ENCODE results near the gene STRAP. TPM values are rescaled to one million over a fixed set of nuclear protein-coding genes. Genes with fewer than 3 reads are reported as not detected.

STRAP gene
- total and polyA plus RNA-seq, 2 donors (not counting 1 experiment from before 2014, with no cell fraction given), result 44.4 to 49.0 TPM

DNA sequence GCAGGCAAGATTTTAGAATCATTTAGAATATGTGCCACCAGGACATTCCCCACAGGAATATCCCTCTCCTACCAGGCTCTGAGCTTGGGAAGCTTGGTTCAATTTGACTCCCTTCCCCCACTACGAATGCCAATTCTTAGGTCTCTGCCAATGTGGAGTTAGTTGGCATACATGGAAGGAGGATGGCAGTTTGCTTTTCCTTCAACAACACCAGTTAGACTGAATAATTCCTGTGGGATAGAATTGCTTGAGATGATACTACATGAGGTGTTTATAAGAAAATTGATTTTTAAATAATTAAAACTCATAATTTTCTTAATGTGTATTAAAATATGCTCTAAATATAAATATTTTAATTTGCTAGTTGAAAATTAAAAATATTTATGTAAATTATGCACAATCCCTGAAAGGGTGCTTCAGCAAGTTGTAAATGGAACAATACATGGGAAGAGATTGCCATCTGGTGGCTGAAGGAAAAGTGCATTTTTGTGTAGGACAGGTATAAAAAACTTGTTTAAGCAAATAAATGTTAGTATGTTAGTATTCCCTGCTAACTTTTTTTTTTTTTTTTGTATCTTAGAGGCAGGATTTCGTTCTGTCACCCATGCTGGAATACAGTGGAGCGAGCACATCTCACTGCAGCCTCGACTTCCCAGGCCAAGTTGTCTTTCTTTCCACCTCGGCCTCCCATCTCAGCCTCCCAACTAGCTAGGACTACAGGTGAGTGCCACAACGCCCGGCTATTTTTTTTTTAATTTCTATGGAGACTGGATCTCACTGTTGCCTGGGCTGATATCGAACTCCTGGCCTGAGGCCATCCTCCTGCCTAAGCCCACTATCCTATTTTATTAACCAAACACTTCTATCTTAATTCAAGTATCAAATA is 25.8 kb upstream of the STRAP start:
- peak; percentile 71 for DNase-seq
- Histone ChIP-seq H3K9ac (ENCODE audit: low read length) (no peak overlapping the region), H3K27ac (ENCODE audit: low read length in 2 of 2) (no peak overlapping the region), H2AFZ (ENCODE audit: insufficient read depth, low read depth, low read length, poor library complexity, severe bottlenecking) (no peak overlapping the region), H3K9me3 (ENCODE audit: control extremely low read depth in 1 of 3, control insufficient read depth in 2 of 3, insufficient read depth in 1 of 3, low read length in 2 of 3) (no peaks in the 10 kb centered on the region), H3K4me1 (ENCODE audit: control insufficient read depth in 2 of 2, insufficient read depth in 2 of 2, low read length in 2 of 2) (no peaks in the 10 kb centered on the region), H3K36me3 (replicated peaks in 1 of 2; ENCODE audit: control extremely low read depth in 1 of 2, control insufficient read depth in 1 of 2, extremely low read depth in 1 of 2, insufficient read depth in 2 of 2, low read length in 1 of 2) (no peaks in the 10 kb centered on the region), H3K79me2 (ENCODE audit: control insufficient read depth, insufficient read depth, low read length) (no peaks in the 10 kb centered on the region), H3K27me3 (replicated peaks in 1 of 4; ENCODE audit: control extremely low read depth in 1 of 4, control insufficient read depth in 3 of 4, insufficient read depth in 4 of 4, low read length in 3 of 4) (no peaks in the 10 kb centered on the region), H3K4me2 (replicated peaks; ENCODE audit: low read depth, low read length, poor library complexity, severe bottlenecking) (no peak overlapping the region), H4K20me1 (ENCODE audit: control insufficient read depth, insufficient read depth, low read length, poor library complexity, severe bottlenecking) (no peaks in the 10 kb centered on the region), H3K4me3 (ENCODE audit: control extremely low read depth in 1 of 5, extremely low read depth in 1 of 5, insufficient read depth in 1 of 5, low read depth in 2 of 5, low read length in 4 of 5) (no peak overlapping the region)
- ATAC-seq (ENCODE audit: low read depth), result no peak
- CTCF ChIA-PET, result interaction anchor here (0.6 to 7.0 kb wide), 24 partner anchors 10 to 704 kb away, joined by 3 to 85 read pairs (median 4); partner anchors contain the start of gene DERA
- no peaks in the 10 kb centered on the region for H3K4me1 Mint-ChIP-seq
- POLR2A ChIA-PET, result no interaction called here
- no peaks in the 10 kb centered on the region for H3K27me3 Mint-ChIP-seq
- TF ChIP-seq EZH2 (IDR thresholded peaks at IDR 0.05; ENCODE audit: borderline replicate concordance, insufficient read depth, low read depth, low read length, poor library complexity, severe bottlenecking), result no peak
- TF ChIP-seq, protein P1, sequence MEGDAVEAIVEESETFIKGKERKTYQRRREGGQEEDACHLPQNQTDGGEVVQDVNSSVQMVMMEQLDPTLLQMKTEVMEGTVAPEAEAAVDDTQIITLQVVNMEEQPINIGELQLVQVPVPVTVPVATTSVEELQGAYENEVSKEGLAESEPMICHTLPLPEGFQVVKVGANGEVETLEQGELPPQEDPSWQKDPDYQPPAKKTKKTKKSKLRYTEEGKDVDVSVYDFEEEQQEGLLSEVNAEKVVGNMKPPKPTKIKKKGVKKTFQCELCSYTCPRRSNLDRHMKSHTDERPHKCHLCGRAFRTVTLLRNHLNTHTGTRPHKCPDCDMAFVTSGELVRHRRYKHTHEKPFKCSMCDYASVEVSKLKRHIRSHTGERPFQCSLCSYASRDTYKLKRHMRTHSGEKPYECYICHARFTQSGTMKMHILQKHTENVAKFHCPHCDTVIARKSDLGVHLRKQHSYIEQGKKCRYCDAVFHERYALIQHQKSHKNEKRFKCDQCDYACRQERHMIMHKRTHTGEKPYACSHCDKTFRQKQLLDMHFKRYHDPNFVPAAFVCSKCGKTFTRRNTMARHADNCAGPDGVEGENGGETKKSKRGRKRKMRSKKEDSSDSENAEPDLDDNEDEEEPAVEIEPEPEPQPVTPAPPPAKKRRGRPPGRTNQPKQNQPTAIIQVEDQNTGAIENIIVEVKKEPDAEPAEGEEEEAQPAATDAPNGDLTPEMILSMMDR (IDR thresholded peaks at IDR 0.05), result peak; percentile 91
- 73% methylated on average over 4 of the region's 8 CpGs for WGBS (ENCODE audit: insufficient coverage)
- H3K4me3 Mint-ChIP-seq, result no peak overlapping the region
- intact Hi-C loops (cut with micrococcal nuclease), result loop anchor here (1.0 to 5.0 kb wide), 6 partner anchors 84 to 854 kb away; no protein-coding TSS in a partner anchor
- H3K27ac Mint-ChIP-seq, result no peak overlapping the region
- H3K9me3 Mint-ChIP-seq (ENCODE audit: insufficient read depth), result no peaks in the 10 kb centered on the region

DNA sequence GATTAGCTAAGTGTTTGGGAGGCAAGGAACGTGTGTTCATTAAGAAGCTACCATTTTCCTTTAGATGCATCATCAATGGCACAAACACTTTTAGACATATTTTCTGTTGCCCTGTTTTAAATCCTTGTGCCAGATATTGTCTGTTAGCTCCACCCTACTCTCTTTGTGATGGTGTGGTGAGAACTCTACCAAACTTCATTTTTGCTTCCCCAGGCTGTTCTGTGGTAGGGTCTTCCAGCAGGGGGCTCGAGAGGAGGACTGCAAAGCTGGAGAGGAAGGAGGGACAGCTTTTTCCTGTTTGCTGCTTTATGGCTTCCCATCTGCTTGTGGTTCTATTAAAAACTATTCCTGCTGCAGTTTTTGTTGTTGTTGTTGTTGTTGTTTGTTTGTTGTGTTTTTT is 23.8 kb upstream of the STRAP start:
- H3K9me3 ChIP-seq (ENCODE audit: control extremely low read depth in 1 of 3, control insufficient read depth in 2 of 3, insufficient read depth in 1 of 3, low read length in 2 of 3), result no peaks in the 10 kb centered on the region
- ChIA-PET POLR2A (no interaction called here), CTCF (interaction anchor here (0.7 to 7.0 kb wide), 19 partner anchors 9 to 761 kb away, joined by 3 to 85 read pairs (median 4); no protein-coding TSS in a partner anchor)
- H3K27ac ChIP-seq (ENCODE audit: low read length in 2 of 2), result no peak overlapping the region
- H3K4me2 ChIP-seq (replicated peaks; ENCODE audit: low read depth, low read length, poor library complexity, severe bottlenecking), result no peak overlapping the region
- intact Hi-C loops (cut with micrococcal nuclease), result loop anchor here (5.0 kb wide), 2 partner anchors 706 to 856 kb away; no protein-coding TSS in a partner anchor
- H3K36me3 ChIP-seq (replicated peaks in 1 of 2; ENCODE audit: control extremely low read depth in 1 of 2, control insufficient read depth in 1 of 2, extremely low read depth in 1 of 2, insufficient read depth in 2 of 2, low read length in 1 of 2), result no peaks in the 10 kb centered on the region
- Mint-ChIP-seq H3K27ac (no peak overlapping the region), H3K4me3 (no peak overlapping the region), H3K4me1 (no peaks in the 10 kb centered on the region), H3K27me3 (no peaks in the 10 kb centered on the region), H3K9me3 (ENCODE audit: insufficient read depth) (no peaks in the 10 kb centered on the region)
- no peak overlapping the region for H3K9ac ChIP-seq (ENCODE audit: low read length)
- peak overlapping the region; percentile 4 for H2AFZ ChIP-seq (ENCODE audit: insufficient read depth, low read depth, low read length, poor library complexity, severe bottlenecking)
- no peaks in the 10 kb centered on the region for H3K79me2 ChIP-seq (ENCODE audit: control insufficient read depth, insufficient read depth, low read length)
- ATAC-seq (ENCODE audit: low read depth), result no peak
- TF ChIP-seq EZH2 (IDR thresholded peaks at IDR 0.05; ENCODE audit: borderline replicate concordance, insufficient read depth, low read depth, low read length, poor library complexity, severe bottlenecking), result no peak
- TF ChIP-seq, protein P1 (IDR thresholded peaks at IDR 0.05), result no peak
- H4K20me1 ChIP-seq (ENCODE audit: control insufficient read depth, insufficient read depth, low read length, poor library complexity, severe bottlenecking), result no peaks in the 10 kb centered on the region
- no peak overlapping the region for H3K4me3 ChIP-seq (ENCODE audit: control extremely low read depth in 1 of 5, extremely low read depth in 1 of 5, insufficient read depth in 1 of 5, low read depth in 2 of 5, low read length in 4 of 5)
- DNase-seq, result no peak
- no peaks in the 10 kb centered on the region for H3K4me1 ChIP-seq (ENCODE audit: control insufficient read depth in 2 of 2, insufficient read depth in 2 of 2, low read length in 2 of 2)
- WGBS (ENCODE audit: insufficient coverage), result no CpG with 5 or more reads among the region's 2 CpGs
- no peaks in the 10 kb centered on the region for H3K27me3 ChIP-seq (replicated peaks in 1 of 4; ENCODE audit: control extremely low read depth in 1 of 4, control insufficient read depth in 3 of 4, insufficient read depth in 4 of 4, low read length in 3 of 4)

Data from B cell (primary cell).